ENCODE data around the gene ARL4A. TPM values are rescaled to one million over a fixed set of nuclear protein-coding genes. Genes with fewer than 3 reads are reported as not detected.
"Not testable (repeated sequence)": the region's sequence is repeated elsewhere in the genome, so short reads cannot be mapped to it uniquely, and the experiment has no call there.

ARL4A gene
- polyA plus RNA-seq, 1 donor (not counting 4 experiments of a cell fraction or from before 2014, with no cell fraction given): 17.1 TPM

DNA sequence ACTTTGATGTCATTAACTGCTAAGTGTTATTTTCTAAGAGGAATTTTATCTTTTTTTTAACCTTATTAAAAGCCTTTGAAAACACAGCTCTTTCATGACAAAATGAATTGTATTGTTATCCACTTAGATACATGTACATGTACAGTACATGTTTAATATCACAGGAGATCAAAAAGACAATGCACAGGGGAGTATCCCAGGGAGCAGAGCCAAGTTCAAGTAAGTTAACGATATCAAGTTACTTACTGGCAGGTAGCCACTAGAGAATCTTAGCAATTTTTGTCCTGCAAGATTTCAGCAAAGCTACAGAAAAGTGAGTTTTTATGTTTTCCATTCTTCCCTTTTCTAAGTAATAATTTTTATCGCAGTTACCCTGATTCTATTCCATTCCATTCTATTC, 33.9 kb upstream of the ARL4A start:
- peaks cover 38% of the 10 kb centered on the region for H3K4me1 ChIP-seq (ENCODE audit: control insufficient read depth, extremely low read depth, insufficient read depth, low read length)
- DNase-seq (ENCODE audit: low read depth, low spot score): no peak
- no peaks in the 10 kb centered on the region for H3K79me2 ChIP-seq (ENCODE audit: control insufficient read depth, insufficient read depth, low read length)
- no peak overlapping the region for H3K4me3 ChIP-seq (ENCODE audit: control insufficient read depth in 2 of 3, extremely low read depth in 1 of 3, insufficient read depth in 2 of 3, low read depth in 1 of 3, low read length in 3 of 3)
- peak; percentile 79 for FAIRE-seq
- H2AFZ ChIP-seq (ENCODE audit: control insufficient read depth, low read length): no peak overlapping the region
- no peak overlapping the region for H3K9ac ChIP-seq (ENCODE audit: control insufficient read depth, extremely low read depth, insufficient read depth, low read length)
- H3K9me3 ChIP-seq (ENCODE audit: control insufficient read depth, low read depth, low read length): no peaks in the 10 kb centered on the region
- dilution Hi-C loops (cut with MboI; ENCODE audit: extremely low pct_ligation_motif_present, low sequenced_read_pairs): no loop called here
- H3K4me2 ChIP-seq (ENCODE audit: control insufficient read depth, extremely low read depth, insufficient read depth, low read depth, low read length): peak overlapping the region; percentile 16
- TF ChIP-seq, protein P1, sequence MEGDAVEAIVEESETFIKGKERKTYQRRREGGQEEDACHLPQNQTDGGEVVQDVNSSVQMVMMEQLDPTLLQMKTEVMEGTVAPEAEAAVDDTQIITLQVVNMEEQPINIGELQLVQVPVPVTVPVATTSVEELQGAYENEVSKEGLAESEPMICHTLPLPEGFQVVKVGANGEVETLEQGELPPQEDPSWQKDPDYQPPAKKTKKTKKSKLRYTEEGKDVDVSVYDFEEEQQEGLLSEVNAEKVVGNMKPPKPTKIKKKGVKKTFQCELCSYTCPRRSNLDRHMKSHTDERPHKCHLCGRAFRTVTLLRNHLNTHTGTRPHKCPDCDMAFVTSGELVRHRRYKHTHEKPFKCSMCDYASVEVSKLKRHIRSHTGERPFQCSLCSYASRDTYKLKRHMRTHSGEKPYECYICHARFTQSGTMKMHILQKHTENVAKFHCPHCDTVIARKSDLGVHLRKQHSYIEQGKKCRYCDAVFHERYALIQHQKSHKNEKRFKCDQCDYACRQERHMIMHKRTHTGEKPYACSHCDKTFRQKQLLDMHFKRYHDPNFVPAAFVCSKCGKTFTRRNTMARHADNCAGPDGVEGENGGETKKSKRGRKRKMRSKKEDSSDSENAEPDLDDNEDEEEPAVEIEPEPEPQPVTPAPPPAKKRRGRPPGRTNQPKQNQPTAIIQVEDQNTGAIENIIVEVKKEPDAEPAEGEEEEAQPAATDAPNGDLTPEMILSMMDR (optimal IDR thresholded peaks at IDR 0.05 in 1 of 3, IDR thresholded peaks at IDR 0.05 in 1 of 3, conservative IDR thresholded peaks at IDR 0.05 in 1 of 3; ENCODE audit: extremely low read depth in 1 of 3, insufficient read depth in 2 of 3, low read length in 3 of 3): no peak
- TF ChIP-seq EZH2 (IDR thresholded peaks at IDR 0.05; ENCODE audit: low read length): no peak
- no peak overlapping the region for H3K27ac ChIP-seq (ENCODE audit: control insufficient read depth, insufficient read depth, low read length)
- H3K36me3 ChIP-seq (ENCODE audit: control insufficient read depth in 2 of 2, extremely low read depth in 1 of 2, insufficient read depth in 2 of 2, low read length in 2 of 2): no peaks in the 10 kb centered on the region
- no peaks in the 10 kb centered on the region for H4K20me1 ChIP-seq (ENCODE audit: control insufficient read depth, extremely low read depth, insufficient read depth, low read length)
- H3K27me3 ChIP-seq (ENCODE audit: control insufficient read depth, extremely low read depth, insufficient read depth, low read length): no peaks in the 10 kb centered on the region
- H3K9me1 ChIP-seq (ENCODE audit: control insufficient read depth, extremely low read depth, insufficient read depth, low read length): no peaks in the 10 kb centered on the region

GRCh38 chr7:12655161-12655560, 32.3 kb upstream of the ARL4A start:
- H3K27me3 ChIP-seq (ENCODE audit: control insufficient read depth, extremely low read depth, insufficient read depth, low read length): no peaks in the 10 kb centered on the region
- TF ChIP-seq, protein P1 (optimal IDR thresholded peaks at IDR 0.05 in 1 of 3, IDR thresholded peaks at IDR 0.05 in 1 of 3, conservative IDR thresholded peaks at IDR 0.05 in 1 of 3; ENCODE audit: extremely low read depth in 1 of 3, insufficient read depth in 2 of 3, low read length in 3 of 3): no peak
- no peak for TF ChIP-seq EZH2 (IDR thresholded peaks at IDR 0.05; ENCODE audit: low read length)
- DNase-seq (ENCODE audit: low read depth, low spot score) (no peak), FAIRE-seq (no peak)
- H3K36me3 ChIP-seq (ENCODE audit: control insufficient read depth in 2 of 2, extremely low read depth in 1 of 2, insufficient read depth in 2 of 2, low read length in 2 of 2): no peaks in the 10 kb centered on the region
- H4K20me1 ChIP-seq (ENCODE audit: control insufficient read depth, extremely low read depth, insufficient read depth, low read length): no peaks in the 10 kb centered on the region
- H3K4me2 ChIP-seq (ENCODE audit: control insufficient read depth, extremely low read depth, insufficient read depth, low read depth, low read length): no peak overlapping the region
- no peaks in the 10 kb centered on the region for H3K9me1 ChIP-seq (ENCODE audit: control insufficient read depth, extremely low read depth, insufficient read depth, low read length)
- no peaks in the 10 kb centered on the region for H3K9me3 ChIP-seq (ENCODE audit: control insufficient read depth, low read depth, low read length)
- H3K4me1 ChIP-seq (ENCODE audit: control insufficient read depth, extremely low read depth, insufficient read depth, low read length): peaks cover 28% of the 10 kb centered on the region
- no peak overlapping the region for H3K4me3 ChIP-seq (ENCODE audit: control insufficient read depth in 2 of 3, extremely low read depth in 1 of 3, insufficient read depth in 2 of 3, low read depth in 1 of 3, low read length in 3 of 3)
- dilution Hi-C loops (cut with MboI; ENCODE audit: extremely low pct_ligation_motif_present, low sequenced_read_pairs): no loop called here
- no peak overlapping the region for H3K9ac ChIP-seq (ENCODE audit: control insufficient read depth, extremely low read depth, insufficient read depth, low read length)
- H3K27ac ChIP-seq (ENCODE audit: control insufficient read depth, insufficient read depth, low read length): no peak overlapping the region
- H2AFZ ChIP-seq (ENCODE audit: control insufficient read depth, low read length): no peak overlapping the region
- no peaks in the 10 kb centered on the region for H3K79me2 ChIP-seq (ENCODE audit: control insufficient read depth, insufficient read depth, low read length)

GRCh38 chr7:12660423-12660822, 27.0 kb upstream of the ARL4A start:
- H3K4me3 ChIP-seq (ENCODE audit: control insufficient read depth in 2 of 3, extremely low read depth in 1 of 3, insufficient read depth in 2 of 3, low read depth in 1 of 3, low read length in 3 of 3); H3K27me3 ChIP-seq (ENCODE audit: control insufficient read depth, extremely low read depth, insufficient read depth, low read length); H3K27ac ChIP-seq (ENCODE audit: control insufficient read depth, insufficient read depth, low read length); H3K9me3 ChIP-seq (ENCODE audit: control insufficient read depth, low read depth, low read length); H3K4me2 ChIP-seq (ENCODE audit: control insufficient read depth, extremely low read depth, insufficient read depth, low read depth, low read length); H3K36me3 ChIP-seq (ENCODE audit: control insufficient read depth in 2 of 2, extremely low read depth in 1 of 2, insufficient read depth in 2 of 2, low read length in 2 of 2); dilution Hi-C loops (cut with MboI; ENCODE audit: extremely low pct_ligation_motif_present, low sequenced_read_pairs); H2AFZ ChIP-seq (ENCODE audit: control insufficient read depth, low read length); H3K9ac ChIP-seq (ENCODE audit: control insufficient read depth, extremely low read depth, insufficient read depth, low read length); H3K79me2 ChIP-seq (ENCODE audit: control insufficient read depth, insufficient read depth, low read length); H4K20me1 ChIP-seq (ENCODE audit: control insufficient read depth, extremely low read depth, insufficient read depth, low read length); H3K9me1 ChIP-seq (ENCODE audit: control insufficient read depth, extremely low read depth, insufficient read depth, low read length): not testable (repeated sequence)
- peak; percentile 71 for DNase-seq (ENCODE audit: low read depth, low spot score)
- peaks cover 11% of the 10 kb centered on the region for H3K4me1 ChIP-seq (ENCODE audit: control insufficient read depth, extremely low read depth, insufficient read depth, low read length)
- FAIRE-seq: peak; percentile 56

DNA sequence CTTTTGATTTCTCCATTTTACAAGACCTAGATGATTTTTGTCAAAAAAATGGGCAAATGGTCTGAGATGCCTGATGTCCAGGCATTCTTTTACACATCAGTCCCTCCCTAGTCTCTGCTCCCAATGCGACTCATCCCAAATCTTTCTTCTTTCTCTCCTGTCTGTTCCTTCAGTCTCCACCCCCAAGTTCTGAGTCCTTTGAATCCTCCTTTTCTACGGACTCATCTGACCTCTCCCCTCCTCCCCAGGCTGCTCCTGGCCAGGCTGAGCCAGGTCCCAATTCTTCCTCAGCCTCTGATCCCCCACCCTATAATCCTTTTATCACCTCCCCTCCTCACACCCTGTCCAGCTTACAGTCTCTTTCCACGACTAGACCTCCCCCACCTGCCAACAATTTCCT, 26.4 kb upstream of the ARL4A start:
- H4K20me1 ChIP-seq (ENCODE audit: control insufficient read depth, extremely low read depth, insufficient read depth, low read length); H3K9me1 ChIP-seq (ENCODE audit: control insufficient read depth, extremely low read depth, insufficient read depth, low read length); H3K4me3 ChIP-seq (ENCODE audit: control insufficient read depth in 2 of 3, extremely low read depth in 1 of 3, insufficient read depth in 2 of 3, low read depth in 1 of 3, low read length in 3 of 3); H3K27ac ChIP-seq (ENCODE audit: control insufficient read depth, insufficient read depth, low read length); H3K27me3 ChIP-seq (ENCODE audit: control insufficient read depth, extremely low read depth, insufficient read depth, low read length); H3K4me1 ChIP-seq (ENCODE audit: control insufficient read depth, extremely low read depth, insufficient read depth, low read length); dilution Hi-C loops (cut with MboI; ENCODE audit: extremely low pct_ligation_motif_present, low sequenced_read_pairs); H3K79me2 ChIP-seq (ENCODE audit: control insufficient read depth, insufficient read depth, low read length); DNase-seq (ENCODE audit: low read depth, low spot score); H3K9me3 ChIP-seq (ENCODE audit: control insufficient read depth, low read depth, low read length); H3K9ac ChIP-seq (ENCODE audit: control insufficient read depth, extremely low read depth, insufficient read depth, low read length); H3K36me3 ChIP-seq (ENCODE audit: control insufficient read depth in 2 of 2, extremely low read depth in 1 of 2, insufficient read depth in 2 of 2, low read length in 2 of 2); H3K4me2 ChIP-seq (ENCODE audit: control insufficient read depth, extremely low read depth, insufficient read depth, low read depth, low read length); H2AFZ ChIP-seq (ENCODE audit: control insufficient read depth, low read length); FAIRE-seq: not testable (repeated sequence)

All from keratinocyte (primary cell).